ENCODE measurements around the gene EXOC7.
"Not testable (repeated sequence)": the region's sequence is repeated elsewhere in the genome, so short reads cannot be mapped to it uniquely, and the experiment has no call there.

EXOC7 gene

GRCh38 chr17:76088868-76089576 lies 14.6 kb downstream of the EXOC7 start:
- no peak for DNase-seq (ENCODE audit: low read depth in 2 of 3, low spot score in 2 of 3)

- DNase-seq (ENCODE audit: low read depth in 2 of 3, low spot score in 2 of 3): no peak
Measured at GRCh38 chr17:76088041-76088867, 15.3 kb downstream of the EXOC7 start.

- no peak for DNase-seq (ENCODE audit: low read depth in 2 of 3, low spot score in 2 of 3)
Measured at GRCh38 chr17:76087531-76087930, 16.1 kb downstream of the EXOC7 start.

GRCh38 chr17:76086384-76086783 lies 17.2 kb downstream of the EXOC7 start:
- no peak for DNase-seq (ENCODE audit: low read depth in 2 of 3, low spot score in 2 of 3)

- no peak for DNase-seq (ENCODE audit: low read depth in 2 of 3, low spot score in 2 of 3)
Measured at GRCh38 chr17:76085731-76086366, 17.7 kb downstream of the EXOC7 start.

GRCh38 chr17:76085066-76085730 lies 18.4 kb downstream of the EXOC7 start:
- no peak for DNase-seq (ENCODE audit: low read depth in 2 of 3, low spot score in 2 of 3)

GRCh38 chr17:76083536-76084182 lies 19.9 kb downstream of the EXOC7 start:
- no peak for DNase-seq (ENCODE audit: low read depth in 2 of 3, low spot score in 2 of 3)

- no peak for DNase-seq (ENCODE audit: low read depth in 2 of 3, low spot score in 2 of 3)
Measured at GRCh38 chr17:76082326-76083251, 21.0 kb downstream of the EXOC7 start.

GRCh38 chr17:76081295-76082210 lies 22.0 kb downstream of the EXOC7 start:
- DNase-seq (ENCODE audit: low read depth in 2 of 3, low spot score in 2 of 3): no peak

GRCh38 chr17:76080768-76081287 lies 22.8 kb downstream of the EXOC7 start:
- no peak for DNase-seq (ENCODE audit: low read depth in 2 of 3, low spot score in 2 of 3)

GRCh38 chr17:76079956-76080767 lies 23.4 kb downstream of the EXOC7 start:
- no peak for DNase-seq (ENCODE audit: low read depth in 2 of 3, low spot score in 2 of 3)

- no peak for DNase-seq (ENCODE audit: low read depth in 2 of 3, low spot score in 2 of 3)
Measured at GRCh38 chr17:76079535-76079955, 24.0 kb downstream of the EXOC7 start.

GRCh38 chr17:76078860-76079534 lies 24.6 kb downstream of the EXOC7 start, which contains the start of gene ZACN:
Gene ZACN (plus strand): TSS chr17:76079182. CDS start chr17:76079265, 83 bp downstream.
- DNase-seq (ENCODE audit: low read depth in 2 of 3, low spot score in 2 of 3): no peak

- DNase-seq (ENCODE audit: low read depth in 2 of 3, low spot score in 2 of 3): not testable (repeated sequence)
Measured at GRCh38 chr17:76078370-76078769, 25.2 kb downstream of the EXOC7 start.

- DNase-seq (ENCODE audit: low read depth in 2 of 3, low spot score in 2 of 3): no peak
Measured at GRCh38 chr17:76077584-76078110, 25.9 kb downstream of the EXOC7 start.

GRCh38 chr17:76076765-76077583 lies 26.6 kb downstream of the EXOC7 start:
- DNase-seq (ENCODE audit: low read depth in 2 of 3, low spot score in 2 of 3): no peak

All from activated CD8-positive, alpha-beta memory T cell treated with anti-CD3 and anti-CD28 coated beads for 48 hours (primary cell).